OCI-LY1 (cell line): ENCODE data around the gene DNAH14.

ENCODE experiments used
- H2AFZ ChIP-seq: fragments of 200-600 bp; sonication (generic), shearing (Covaris generic); 2 replicates; pipeline ENCODE4 v1.6.0; 2014; ENCODE audit warnings: antibody characterized with exemption, mild to moderate bottlenecking, low read length
- H3F3A ChIP-seq: fragments of 200-600 bp; sonication (generic), shearing (Covaris generic); 2 replicates; pipeline ENCODE4 v1.6.0; 2014; ENCODE audit warnings: mild to moderate bottlenecking, antibody characterized with exemption, low read length, moderate library complexity; ENCODE audit not compliant: insufficient read depth
- H3K27ac ChIP-seq: fragments of 200-600 bp; sonication (generic); 2 replicates; pipeline ENCODE4 v1.5.1; 2014; ENCODE audit warnings: low read length, mixed run types, mild to moderate bottlenecking, low read depth; ENCODE audit not compliant: poor library complexity, severe bottlenecking
- H3K27me3 ChIP-seq: fragments of 200-600 bp; sonication (generic); 2 replicates; pipeline ENCODE4 v1.6.0; 2014; ENCODE audit warnings: antibody characterized with exemption, mild to moderate bottlenecking, low read length, moderate library complexity; ENCODE audit not compliant: insufficient read depth
- H3K36me3 ChIP-seq: fragments of 200-600 bp; sonication (generic); 2 replicates; pipeline ENCODE4 v1.6.1; 2014; ENCODE audit warnings: mild to moderate bottlenecking, antibody characterized with exemption, low read length, moderate library complexity, mixed read lengths; ENCODE audit not compliant: insufficient read depth
- H3K4me1 ChIP-seq: fragments of 200-600 bp; sonication (generic); 2 replicates; pipeline ENCODE4 v1.5.1; 2014; ENCODE audit warnings: mild to moderate bottlenecking, low read length, moderate library complexity; ENCODE audit not compliant: insufficient read depth, severe bottlenecking
- H3K4me2 ChIP-seq: fragments of 200-600 bp; sonication (generic), shearing (Covaris generic); 2 replicates; pipeline ENCODE4 v1.6.1; 2014; ENCODE audit warnings: low read length
- H3K4me3 ChIP-seq: fragments of 200-600 bp; sonication (generic); 2 replicates; pipeline ENCODE4 v1.5.1; 2014; ENCODE audit warnings: low read length, low read depth, mild to moderate bottlenecking, mixed read lengths; ENCODE audit not compliant: poor library complexity, severe bottlenecking
- H3K79me2 ChIP-seq: fragments of 200-600 bp; shearing (Covaris generic); 2 replicates; pipeline ENCODE4 v1.6.1; 2016; ENCODE audit warnings: mixed run types, low read length, mixed read lengths; ENCODE audit not compliant: insufficient read depth
- H3K9ac ChIP-seq: fragments of 200-600 bp; sonication (generic), shearing (Covaris generic); 2 replicates; pipeline ENCODE4 v1.6.1; 2014; ENCODE audit warnings: mild to moderate bottlenecking, low read length, mixed read lengths
- H3K9me2 ChIP-seq: fragments of 200-600 bp; sonication (generic), shearing (Covaris generic); 2 replicates; pipeline ENCODE4 v1.6.1; 2014; ENCODE audit warnings: low read depth, mild to moderate bottlenecking, low read length, mixed read lengths
- H3K9me3 ChIP-seq: fragments of 200-600 bp; shearing (Covaris generic); 2 replicates; pipeline ENCODE4 v1.6.1; 2014; ENCODE audit warnings: low read length, mixed read lengths
- H4K20me1 ChIP-seq: fragments of 200-600 bp; sonication (generic), shearing (Covaris generic); 2 replicates; pipeline ENCODE4 v1.6.0; 2016; ENCODE audit warnings: mild to moderate bottlenecking, low read length; ENCODE audit not compliant: insufficient read depth
- CTCF ChIP-seq: fragments of 200-600 bp; sonication (generic), shearing (Covaris generic); IDR thresholded peaks from 2 replicates; pipeline ENCODE4 v1.5.1; 2017; ENCODE audit warnings: mild to moderate bottlenecking, antibody characterized with exemption, low read length, moderate library complexity, mixed read lengths
- EZH2 ChIP-seq: fragments of 200-600 bp; sonication (generic), shearing (Covaris generic); IDR thresholded peaks from 2 replicates; pipeline ENCODE4 v1.8.0; 2017; ENCODE audit warnings: borderline replicate concordance, mixed run types, mild to moderate bottlenecking, antibody characterized with exemption, low read length, moderate library complexity, mixed read lengths

Gene DNAH14

GRCh38 chr1:225418059-225418458 is 488.6 kb downstream of the DNAH14 start:
- no peak for TF ChIP-seq CTCF

GRCh38 chr1:225418598-225418997 is 489.1 kb downstream of the DNAH14 start:
- H3K9me3 ChIP-seq = no peaks in the 10 kb centered on the region
- no peaks in the 10 kb centered on the region for H4K20me1 ChIP-seq
- peaks cover 99% of the 10 kb centered on the region for H3K36me3 ChIP-seq
- no peak overlapping the region for H3K9ac ChIP-seq
- H3F3A ChIP-seq = no peaks in the 10 kb centered on the region
- H3K27ac ChIP-seq = no peak overlapping the region
- no peak overlapping the region for H3K4me3 ChIP-seq
- no peaks in the 10 kb centered on the region for H3K9me2 ChIP-seq
- no peak for TF ChIP-seq CTCF
- no peak for TF ChIP-seq EZH2
- H3K79me2 ChIP-seq = peaks cover 43% of the 10 kb centered on the region
- no peak overlapping the region for H3K4me2 ChIP-seq
- no peak overlapping the region for H2AFZ ChIP-seq
- H3K27me3 ChIP-seq = no peaks in the 10 kb centered on the region
- H3K4me1 ChIP-seq = peaks cover 13% of the 10 kb centered on the region

More at GRCh38 chr1:225418059-225418458, 488.6 kb downstream of the DNAH14 start:
- Histone ChIP-seq H3K27ac (no peak overlapping the region), H3K9ac (no peak overlapping the region), H3K4me3 (no peak overlapping the region), H4K20me1 (no peaks in the 10 kb centered on the region), H3F3A (no peaks in the 10 kb centered on the region), H3K4me1 (peaks cover 7% of the 10 kb centered on the region), H3K9me2 (no peaks in the 10 kb centered on the region), H2AFZ (no peak overlapping the region), H3K36me3 (peaks cover 99% of the 10 kb centered on the region), H3K27me3 (no peaks in the 10 kb centered on the region), H3K9me3 (no peaks in the 10 kb centered on the region), H3K4me2 (no peak overlapping the region), H3K79me2 (peaks cover 38% of the 10 kb centered on the region)

- Histone ChIP-seq H4K20me1 (no peaks in the 10 kb centered on the region), H3K4me2 (no peak overlapping the region)
Measured at GRCh38 chr1:225422031-225422605, 492.6 kb downstream of the DNAH14 start.

More at GRCh38 chr1:225422031-225422605, 492.6 kb downstream of the DNAH14 start:
- Histone ChIP-seq H2AFZ (no peak overlapping the region), H3K4me1 (peaks cover 39% of the 10 kb centered on the region), H3K36me3 (peaks cover 76% of the 10 kb centered on the region), H3K9me3 (no peaks in the 10 kb centered on the region), H3K27ac (no peak overlapping the region), H3K9ac (no peak overlapping the region), H3F3A (no peaks in the 10 kb centered on the region), H3K9me2 (no peaks in the 10 kb centered on the region), H3K79me2 (peaks cover 76% of the 10 kb centered on the region), H3K4me3 (no peak overlapping the region), H3K27me3 (no peaks in the 10 kb centered on the region)
- no peak for TF ChIP-seq EZH2
- TF ChIP-seq CTCF = no peak
